ENCODE measurements around the gene NCMAP.

The NCMAP gene

DNA sequence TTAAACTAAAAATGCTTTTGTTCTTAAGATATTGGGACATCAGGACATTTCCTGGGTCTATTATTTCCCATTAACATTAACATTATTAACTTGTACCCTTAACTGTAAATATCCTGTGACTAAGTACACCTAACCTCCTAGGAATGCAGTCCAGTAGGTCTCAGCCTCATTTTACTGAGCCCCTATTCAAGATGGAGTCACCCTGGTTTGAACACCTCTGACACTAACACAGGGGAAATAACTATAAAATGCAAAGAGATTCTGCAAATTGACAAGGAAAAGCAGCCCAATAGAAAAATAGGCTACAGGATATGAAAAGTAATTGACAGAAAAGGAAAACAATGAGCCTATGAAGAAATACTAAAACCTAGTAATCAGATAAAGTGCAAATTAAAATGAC, 11.6 kb upstream of the NCMAP start:
- TF ChIP-seq, protein P1, sequence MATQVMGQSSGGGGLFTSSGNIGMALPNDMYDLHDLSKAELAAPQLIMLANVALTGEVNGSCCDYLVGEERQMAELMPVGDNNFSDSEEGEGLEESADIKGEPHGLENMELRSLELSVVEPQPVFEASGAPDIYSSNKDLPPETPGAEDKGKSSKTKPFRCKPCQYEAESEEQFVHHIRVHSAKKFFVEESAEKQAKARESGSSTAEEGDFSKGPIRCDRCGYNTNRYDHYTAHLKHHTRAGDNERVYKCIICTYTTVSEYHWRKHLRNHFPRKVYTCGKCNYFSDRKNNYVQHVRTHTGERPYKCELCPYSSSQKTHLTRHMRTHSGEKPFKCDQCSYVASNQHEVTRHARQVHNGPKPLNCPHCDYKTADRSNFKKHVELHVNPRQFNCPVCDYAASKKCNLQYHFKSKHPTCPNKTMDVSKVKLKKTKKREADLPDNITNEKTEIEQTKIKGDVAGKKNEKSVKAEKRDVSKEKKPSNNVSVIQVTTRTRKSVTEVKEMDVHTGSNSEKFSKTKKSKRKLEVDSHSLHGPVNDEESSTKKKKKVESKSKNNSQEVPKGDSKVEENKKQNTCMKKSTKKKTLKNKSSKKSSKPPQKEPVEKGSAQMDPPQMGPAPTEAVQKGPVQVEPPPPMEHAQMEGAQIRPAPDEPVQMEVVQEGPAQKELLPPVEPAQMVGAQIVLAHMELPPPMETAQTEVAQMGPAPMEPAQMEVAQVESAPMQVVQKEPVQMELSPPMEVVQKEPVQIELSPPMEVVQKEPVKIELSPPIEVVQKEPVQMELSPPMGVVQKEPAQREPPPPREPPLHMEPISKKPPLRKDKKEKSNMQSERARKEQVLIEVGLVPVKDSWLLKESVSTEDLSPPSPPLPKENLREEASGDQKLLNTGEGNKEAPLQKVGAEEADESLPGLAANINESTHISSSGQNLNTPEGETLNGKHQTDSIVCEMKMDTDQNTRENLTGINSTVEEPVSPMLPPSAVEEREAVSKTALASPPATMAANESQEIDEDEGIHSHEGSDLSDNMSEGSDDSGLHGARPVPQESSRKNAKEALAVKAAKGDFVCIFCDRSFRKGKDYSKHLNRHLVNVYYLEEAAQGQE (IDR thresholded peaks at IDR 0.05; ENCODE audit: insufficient read depth in 1 of 2, low read depth in 2 of 2, low read length in 2 of 2) = no peak
- TF ChIP-seq TAF1 (IDR thresholded peaks at IDR 0.05; ENCODE audit: borderline replicate concordance, insufficient read depth, low read length) = no peak
- no peak for TF ChIP-seq FOXP2 (optimal IDR thresholded peaks at IDR 0.05; ENCODE audit: borderline replicate concordance, extremely low read depth, extremely low read length, insufficient read depth)

GRCh38 chr1:24545662-24546061, 10.2 kb upstream of the NCMAP start:
- no peak for TF ChIP-seq SIN3A (IDR thresholded peaks at IDR 0.05; ENCODE audit: borderline replicate concordance, insufficient read depth, low read length)

GRCh38 chr1:24547195-24547594, 8.7 kb upstream of the NCMAP start:
- TF ChIP-seq FOXP2 (optimal IDR thresholded peaks at IDR 0.05; ENCODE audit: borderline replicate concordance, extremely low read depth, extremely low read length, insufficient read depth) (no peak), SIN3A (IDR thresholded peaks at IDR 0.05; ENCODE audit: borderline replicate concordance, insufficient read depth, low read length) (no peak), POLR2AphosphoS5 (IDR thresholded peaks at IDR 0.05; ENCODE audit: low read depth, low read length) (no peak), TAF1 (IDR thresholded peaks at IDR 0.05; ENCODE audit: borderline replicate concordance, insufficient read depth, low read length) (no peak)
- TF ChIP-seq, protein P1 (IDR thresholded peaks at IDR 0.05; ENCODE audit: insufficient read depth in 1 of 2, low read depth in 2 of 2, low read length in 2 of 2) = no peak

DNA sequence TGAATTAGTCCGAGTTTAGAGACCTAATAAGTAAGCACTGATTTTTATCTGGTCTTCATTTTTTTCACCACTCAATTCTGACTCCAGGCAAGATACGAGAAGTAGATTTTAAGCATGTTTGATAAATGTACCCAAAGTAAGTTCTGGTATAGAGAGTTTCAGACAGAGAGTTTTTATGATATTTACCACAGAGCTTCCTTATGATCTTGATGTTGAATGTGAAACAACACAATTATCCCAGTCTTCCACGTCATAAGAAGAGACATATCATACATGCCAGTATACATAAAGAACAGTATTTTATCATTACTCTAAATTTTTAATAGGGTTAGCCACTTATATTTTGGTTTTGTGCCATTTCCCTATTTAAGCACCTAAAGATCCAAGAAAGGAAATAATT, 7.8 kb upstream of the NCMAP start:
- TF ChIP-seq TAF1 (IDR thresholded peaks at IDR 0.05; ENCODE audit: borderline replicate concordance, insufficient read depth, low read length) (no peak), FOXP2 (optimal IDR thresholded peaks at IDR 0.05; ENCODE audit: borderline replicate concordance, extremely low read depth, extremely low read length, insufficient read depth) (no peak), POLR2AphosphoS5 (IDR thresholded peaks at IDR 0.05; ENCODE audit: low read depth, low read length) (no peak), SIN3A (IDR thresholded peaks at IDR 0.05; ENCODE audit: borderline replicate concordance, insufficient read depth, low read length) (no peak)
- TF ChIP-seq, protein P1 (IDR thresholded peaks at IDR 0.05; ENCODE audit: insufficient read depth in 1 of 2, low read depth in 2 of 2, low read length in 2 of 2) = no peak

GRCh38 chr1:24551290-24551959, 4.5 kb upstream of the NCMAP start:
- no peak for TF ChIP-seq FOXP2 (optimal IDR thresholded peaks at IDR 0.05; ENCODE audit: borderline replicate concordance, extremely low read depth, extremely low read length, insufficient read depth)

DNA sequence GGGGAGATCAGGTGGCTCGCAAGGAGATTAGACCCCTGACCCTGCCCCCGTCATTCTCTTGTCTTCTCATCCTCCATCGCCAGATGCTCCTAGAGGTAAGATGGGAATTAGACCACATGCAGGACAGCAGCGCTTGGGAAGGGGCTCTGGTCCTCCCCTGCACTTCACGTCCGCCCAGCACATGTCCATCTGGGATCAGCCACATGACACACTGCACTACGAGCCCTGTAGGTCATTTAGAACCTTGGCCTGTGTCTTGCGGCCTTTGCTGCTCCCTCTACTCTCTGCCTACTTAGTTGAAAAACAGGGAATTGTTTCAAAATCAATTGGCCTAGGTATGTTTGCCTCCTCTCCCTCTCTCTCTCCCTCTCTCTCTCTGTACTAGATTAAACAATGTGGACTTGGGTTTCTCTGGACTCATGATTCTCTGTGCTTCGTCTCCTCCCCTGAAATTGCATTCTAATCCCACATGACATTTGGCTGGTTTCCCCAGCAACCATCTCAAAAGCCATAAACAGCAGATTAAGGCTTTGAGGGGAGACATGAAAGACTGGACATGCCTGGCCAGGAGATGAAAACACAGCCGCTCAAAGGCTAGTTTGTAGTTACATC, 3.8 kb upstream of the NCMAP start:
- TF ChIP-seq FOXP2 (optimal IDR thresholded peaks at IDR 0.05; ENCODE audit: borderline replicate concordance, extremely low read depth, extremely low read length, insufficient read depth) (no peak), SIN3A (IDR thresholded peaks at IDR 0.05; ENCODE audit: borderline replicate concordance, insufficient read depth, low read length) (no peak), TAF1 (IDR thresholded peaks at IDR 0.05; ENCODE audit: borderline replicate concordance, insufficient read depth, low read length) (no peak), POLR2AphosphoS5 (IDR thresholded peaks at IDR 0.05; ENCODE audit: low read depth, low read length) (no peak)
- TF ChIP-seq, protein P1 (IDR thresholded peaks at IDR 0.05; ENCODE audit: insufficient read depth in 1 of 2, low read depth in 2 of 2, low read length in 2 of 2) = no peak

Data from PFSK-1 (cell line).